Suprapubic skin (tissue), 4 donors: Measurements from ENCODE around the gene ZKSCAN4.

Source experiments
- CTCF ChIP-seq, 2 donors: fragments of 200-600 bp in 1 of 2; fragments of 450-650 bp in 1 of 2; sonication (generic) in 1 of 2; IDR thresholded peaks; one replicate each; pipeline ENCODE4 v1.5.1; 2016 to 2019; ENCODE audit warnings: antibody characterized with exemption in 2 of 2, mild to moderate bottlenecking in 1 of 2, moderate library complexity in 1 of 2
- EP300 ChIP-seq: sonication (generic); formaldehyde crosslinking; IDR thresholded peaks from one replicate; pipeline ENCODE4 v1.6.1; 2017; ENCODE audit warnings: antibody characterized with exemption
- POLR2AphosphoS5 ChIP-seq, 3 donors: sonication (generic); formaldehyde crosslinking; IDR thresholded peaks; one replicate each; pipeline ENCODE4 v1.6.1; 2017; ENCODE audit warnings: antibody characterized with exemption in 3 of 3

- TF ChIP-seq CTCF (IDR thresholded peaks at IDR 0.05) (no peak), POLR2AphosphoS5 (IDR thresholded peaks at IDR 0.05) (no peak), EP300 (no peak)
Measured at GRCh38 chr6:28243946-28244345, 8.1 kb downstream of the ZKSCAN4 start.
